Nephron progenitor cell (in vitro differentiated cells): ENCODE measurements around the gene HEATR5B.
A peak's percentile ranks its signal among the peaks of the same experiment; 100 is the strongest.
"Not testable (repeated sequence)": the region's sequence is repeated elsewhere in the genome, so short reads cannot be mapped to it uniquely, and the experiment has no call there.

Experiments used
- DNase-seq: peaks from one replicate; pipeline ENCODE4 v3.0.0; 2021
- H3K27ac Mint-ChIP-seq: 2 replicates; pipeline ENCODE4 v1.8.0; 2021; ENCODE audit warnings: mild to moderate bottlenecking, moderate library complexity, mixed read lengths
- H3K27me3 Mint-ChIP-seq: 2 replicates; pipeline ENCODE4 v1.8.0; 2021; ENCODE audit warnings: mild to moderate bottlenecking, low read depth, mixed read lengths; ENCODE audit not compliant: poor library complexity
- H3K36me3 Mint-ChIP-seq: 2 replicates; pipeline ENCODE4 v1.8.0; 2021; ENCODE audit warnings: low read depth, mixed read lengths
- H3K4me1 Mint-ChIP-seq: 2 replicates; pipeline ENCODE4 v1.8.0; 2021; ENCODE audit warnings: mixed read lengths
- H3K4me3 Mint-ChIP-seq: 2 replicates; pipeline ENCODE4 v1.8.0; 2021; ENCODE audit warnings: mild to moderate bottlenecking, moderate library complexity, mixed read lengths
- H3K9me3 Mint-ChIP-seq: 2 replicates; pipeline ENCODE4 v1.8.0; 2021; ENCODE audit warnings: mild to moderate bottlenecking, moderate library complexity, mixed read lengths
- CTCF ChIP-seq: fragments of 200-600 bp; sonication (generic); IDR thresholded peaks from 2 replicates; pipeline ENCODE4 v1.5.0; 2021; ENCODE audit warnings: antibody characterized with exemption

HEATR5B gene

GRCh38 chr2:36941867-36942266, 142.3 kb downstream of the HEATR5B start:
- H3K27me3 Mint-ChIP-seq: no peaks in the 10 kb centered on the region
- H3K36me3 Mint-ChIP-seq: peaks cover 5% of the 10 kb centered on the region
- DNase-seq: no peak
- no peaks in the 10 kb centered on the region for H3K9me3 Mint-ChIP-seq
- no peak for TF ChIP-seq CTCF
- H3K27ac Mint-ChIP-seq: no peak overlapping the region
- no peaks in the 10 kb centered on the region for H3K4me1 Mint-ChIP-seq
- H3K4me3 Mint-ChIP-seq: no peak overlapping the region

GRCh38 chr2:36936526-36936925, 147.6 kb downstream of the HEATR5B start:
- not testable (repeated sequence) for H3K27me3 Mint-ChIP-seq, H3K9me3 Mint-ChIP-seq, H3K4me1 Mint-ChIP-seq, H3K4me3 Mint-ChIP-seq, DNase-seq, H3K36me3 Mint-ChIP-seq, H3K27ac Mint-ChIP-seq

GRCh38 chr2:36931688-36932087, 152.5 kb downstream of the HEATR5B start:
- DNase-seq, H3K4me3 Mint-ChIP-seq, H3K36me3 Mint-ChIP-seq, H3K27me3 Mint-ChIP-seq, H3K4me1 Mint-ChIP-seq, H3K9me3 Mint-ChIP-seq: not testable (repeated sequence)
- peak overlapping the region; percentile 54 for H3K27ac Mint-ChIP-seq
